Mammary epithelial cell (primary cell): Measurements from ENCODE around the gene YPEL2.

Experiments used
- EZH2 ChIP-seq: IDR thresholded peaks from 2 replicates; pipeline ENCODE4 v1.6.1; 2012; ENCODE audit warnings: low read length, inconsistent platforms, borderline replicate concordance
- TF ChIP-seq, protein P1 (sequence below), 2 donors: IDR thresholded peaks in 1 of 2; conservative IDR thresholded peaks in 1 of 2; 2 replicates each; pipeline ENCODE4 v1.5.1; 2011 to 2012; ENCODE audit warnings: inconsistent platforms in 2 of 2, low read length in 2 of 2, mild to moderate bottlenecking in 2 of 2, control low read depth in 1 of 2, low read depth in 1 of 2; ENCODE audit not compliant: insufficient read depth in 1 of 2; ENCODE audit errors: extremely low read depth in 1 of 2

- TF ChIP-seq, protein P1, sequence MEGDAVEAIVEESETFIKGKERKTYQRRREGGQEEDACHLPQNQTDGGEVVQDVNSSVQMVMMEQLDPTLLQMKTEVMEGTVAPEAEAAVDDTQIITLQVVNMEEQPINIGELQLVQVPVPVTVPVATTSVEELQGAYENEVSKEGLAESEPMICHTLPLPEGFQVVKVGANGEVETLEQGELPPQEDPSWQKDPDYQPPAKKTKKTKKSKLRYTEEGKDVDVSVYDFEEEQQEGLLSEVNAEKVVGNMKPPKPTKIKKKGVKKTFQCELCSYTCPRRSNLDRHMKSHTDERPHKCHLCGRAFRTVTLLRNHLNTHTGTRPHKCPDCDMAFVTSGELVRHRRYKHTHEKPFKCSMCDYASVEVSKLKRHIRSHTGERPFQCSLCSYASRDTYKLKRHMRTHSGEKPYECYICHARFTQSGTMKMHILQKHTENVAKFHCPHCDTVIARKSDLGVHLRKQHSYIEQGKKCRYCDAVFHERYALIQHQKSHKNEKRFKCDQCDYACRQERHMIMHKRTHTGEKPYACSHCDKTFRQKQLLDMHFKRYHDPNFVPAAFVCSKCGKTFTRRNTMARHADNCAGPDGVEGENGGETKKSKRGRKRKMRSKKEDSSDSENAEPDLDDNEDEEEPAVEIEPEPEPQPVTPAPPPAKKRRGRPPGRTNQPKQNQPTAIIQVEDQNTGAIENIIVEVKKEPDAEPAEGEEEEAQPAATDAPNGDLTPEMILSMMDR (conservative IDR thresholded peaks at IDR 0.05 in 1 of 2, IDR thresholded peaks at IDR 0.05 in 1 of 2; ENCODE audit: extremely low read depth in 1 of 2, insufficient read depth in 1 of 2, low read depth in 1 of 2, low read length in 2 of 2) = no peak
- TF ChIP-seq EZH2 = no peak
Observed at GRCh38 chr17:59349178-59349577, 17.7 kb downstream of the YPEL2 start.
